Psoas muscle (tissue), 8 donors: Measurements from ENCODE around the gene CHMP1A. TPM values are rescaled to one million over a fixed set of nuclear protein-coding genes. Genes with fewer than 3 reads are reported as not detected.
A peak's percentile ranks its signal among the peaks of the same experiment; 100 is the strongest.
"Not testable (repeated sequence)": the region's sequence is repeated elsewhere in the genome, so short reads cannot be mapped to it uniquely, and the experiment has no call there.

Experiments
- ATAC-seq, 4 donors: fragments of 200-7000 bp; cut with Tn5 transposase; one replicate each; pipeline ENCODE4 v1.9.1; 2020; ENCODE audit warnings: moderate library complexity in 3 of 4, mild to moderate bottlenecking in 2 of 4
- DNase-seq, 2 donors: peaks; one replicate each; pipeline ENCODE4 v3.0.0-alpha.2; 2020
- H3K27ac ChIP-seq: fragments of 200-600 bp; one replicate; pipeline ENCODE4 v1.8.0; 2022
- H3K27me3 ChIP-seq, 3 donors: fragments of 200-600 bp in 1 of 3; one replicate each; pipeline versions ENCODE4 v1.6.1 to v1.8.0; 2013 to 2022; ENCODE audit warnings: low read length in 2 of 3, mild to moderate bottlenecking in 2 of 3, moderate library complexity in 1 of 3; ENCODE audit not compliant: insufficient read depth in 3 of 3
- H3K36me3 ChIP-seq, 2 donors: fragments of 200-600 bp in 1 of 2; one replicate each; pipeline versions ENCODE4 v1.6.1 to v1.8.0; 2013 to 2022; ENCODE audit warnings: low read depth in 1 of 2, mild to moderate bottlenecking in 1 of 2, moderate library complexity in 1 of 2; ENCODE audit not compliant: insufficient read depth in 1 of 2
- H3K4me1 ChIP-seq: fragments of 200-600 bp; one replicate; pipeline ENCODE4 v1.8.0; 2022
- H3K4me3 ChIP-seq: fragments of 200-600 bp; one replicate; pipeline ENCODE4 v1.8.0; 2022; ENCODE audit warnings: mild to moderate bottlenecking
- H3K9me3 ChIP-seq: fragments of 200-600 bp; one replicate; pipeline ENCODE4 v1.8.0; 2022
- CTCF ChIP-seq: fragments of 200-600 bp; IDR thresholded peaks from one replicate; pipeline ENCODE4 v1.8.0; 2022; ENCODE audit warnings: antibody characterized with exemption
- WGBS, 3 donors: extraction: QIAGEN DNeasy Blood & Tissue Kit; methylation state at CpG; one replicate each; pipeline versions ENCODE4 v1.1.6 to v1.1.7; 2013; 5-methylcytosine and 5-hydroxymethylcytosine counted together
- intact Hi-C, 2 donors: fragments of 100-400 bp; cut with DNase I; formaldehyde crosslinking; loops; one replicate each; pipeline versions ENCODE4 v1.11.0 to v1.14.2; 2022
- polyA plus RNA-seq, 3 donors: library from polyadenylated mRNA; stranded (reverse); fragments of 200-250 nt; gene quantifications; one replicate each; pipeline ENCODE4 v1.2.3, GENCODE V29; 2013
- total RNA-seq, 4 donors: library from RNA; stranded (reverse); fragmentation: NEBNext Ultra II Directional in 2 of 4; extraction: Animal tissue kit (Norgen Biotek cat#: 25700) in 2 of 4; gene quantifications; one replicate each; pipeline versions ENCODE4 v1.2.1 to v1.2.4, GENCODE V29; 2021 to 2023
- donor health status: healthy with polysubstance abuse.
- donor health status: DM: no; HTN: no; CAD: no; lungs with moderate emphysema.
- donor health status: Bipolar disorder and iron deficiency.
- donor health status: healthy.
- donor health status: DM: yes; HTN: yes; CAD: no.
- donor health status: DM: no; HTN: no; CAD: no.
- donor health status: DM: no; HTN: no; CAD: no.
- donor health status: DM: yes; HTN: yes; CAD: no.

CHMP1A gene
- total and polyA plus RNA-seq, 7 donors: 42.2 to 91.9 (median 49.9) TPM

- TF ChIP-seq CTCF: no peak
- peaks cover 0 to 48% (median 0%) of the 10 kb centered on the region in 3 donors for H3K27me3 ChIP-seq
- intact Hi-C loops: loop anchor here in 1 of 2 donors (5.0 to 10.0 kb wide), 2 partner anchors 91 to 163 kb away; no protein-coding TSS in a partner anchor
- no peaks in the 10 kb centered on the region for H3K9me3 ChIP-seq
- peak within 1 kb of the TSS; percentile 69 for H3K4me3 ChIP-seq
- peak within 1 kb of the TSS; percentile 32 for H3K27ac ChIP-seq
- DNase-seq: peak; percentile 84 to 91
- H3K4me1 ChIP-seq: peaks cover 20% of the 10 kb centered on the region
- 1% methylated on average over 65 to 97 of the region's 97 CpGs for WGBS, 3 donors
- no peaks in the 10 kb centered on the region for H3K36me3 ChIP-seq
- peak; percentile 69 to 78 (median 76) for ATAC-seq
These were observed 44.2 kb upstream of the CHMP1A start, which contains the start of gene SPATA2L for GRCh38 chr16:89701425-89702406. TSS of gene SPATA2L (minus strand) at chr16:89701705. CDS start at chr16:89701232, 473 bp downstream.

- Histone ChIP-seq H3K36me3 (peaks cover 0 to 2% of the 10 kb centered on the region in 2 donors), H3K9me3 (no peaks in the 10 kb centered on the region), H3K4me3 (peak overlapping the region; percentile 69), H3K27me3 (peaks cover 0 to 48% (median 0%) of the 10 kb centered on the region in 3 donors), H3K27ac (peak overlapping the region; percentile 32), H3K4me1 (peaks cover 20% of the 10 kb centered on the region)
- ATAC-seq (peak in 1 of 4 donors; percentile 4), DNase-seq (peak in 1 of 2 donors; percentile 61)
- WGBS, 3 donors: 3 to 7% (median 3%) methylated on average over 20 to 78 of the region's 78 CpGs
- no peak for TF ChIP-seq CTCF
- intact Hi-C loops: loop anchor here in 1 of 2 donors (5.0 to 10.0 kb wide), 2 partner anchors 91 to 164 kb away; no protein-coding TSS in a partner anchor
These were observed 43.3 kb upstream of the CHMP1A start for GRCh38 chr16:89700649-89701424.

GRCh38 chr16:89700100-89700648 is 42.7 kb upstream of the CHMP1A start:
- intact Hi-C loops: loop anchor here in 1 of 2 donors (5.0 to 10.0 kb wide), 2 partner anchors 92 to 165 kb away; no protein-coding TSS in a partner anchor
- ATAC-seq: peak; percentile 84 to 90 (median 86)
- H3K27ac ChIP-seq: peak overlapping the region; percentile 32
- peak; percentile 64 for TF ChIP-seq CTCF
- peaks cover 0 to 45% (median 0%) of the 10 kb centered on the region in 3 donors for H3K27me3 ChIP-seq
- H3K4me1 ChIP-seq: peaks cover 20% of the 10 kb centered on the region
- peak overlapping the region; percentile 69 for H3K4me3 ChIP-seq
- peak; percentile 97 to 99 for DNase-seq
- WGBS, 3 donors: 0 to 2% (median 1%) methylated on average over 30 of the region's 30 CpGs
- H3K36me3 ChIP-seq: peaks cover 3 to 9% of the 10 kb centered on the region in 2 donors
- H3K9me3 ChIP-seq: no peaks in the 10 kb centered on the region

- WGBS, 3 donors: 55 to 62% (median 61%) methylated on average over 18 of the region's 18 CpGs
- not testable (repeated sequence) for ATAC-seq, DNase-seq, H3K9me3 ChIP-seq
- peak overlapping the region; percentile 13 for H3K27ac ChIP-seq
- H3K4me1 ChIP-seq: peaks cover 20% of the 10 kb centered on the region
- intact Hi-C loops: loop anchor here in 1 of 2 donors (5.0 to 10.0 kb wide), 2 partner anchors 93 to 165 kb away; no protein-coding TSS in a partner anchor
- peaks cover 3 to 11% of the 10 kb centered on the region in 2 donors for H3K36me3 ChIP-seq
- peaks cover 0 to 40% (median 0%) of the 10 kb centered on the region in 3 donors for H3K27me3 ChIP-seq
- H3K4me3 ChIP-seq: peak overlapping the region; percentile 69
These were observed 42.2 kb upstream of the CHMP1A start for GRCh38 chr16:89699629-89700099.

- H3K27ac ChIP-seq, H3K4me3 ChIP-seq, intact Hi-C loops, H3K9me3 ChIP-seq, DNase-seq, ATAC-seq: not testable (repeated sequence)
- H3K4me1 ChIP-seq: peaks cover 20% of the 10 kb centered on the region
- 95 to 98% (median 95%) methylated on average over 14 of the region's 14 CpGs for WGBS, 3 donors
- H3K27me3 ChIP-seq: peaks cover 0 to 31% (median 0%) of the 10 kb centered on the region in 3 donors
- H3K36me3 ChIP-seq: peaks cover 5 to 20% of the 10 kb centered on the region in 2 donors
These were observed 41.2 kb upstream of the CHMP1A start for GRCh38 chr16:89698717-89699116.
